Suppressor macrophage (primary cell): ENCODE measurements around the gene PGAP3.

Experiments
- DNase-seq, 4 experiments: peaks; one replicate each; pipeline ENCODE4 v3.0.0-alpha.2; 2020 to 2022

The PGAP3 gene

DNA sequence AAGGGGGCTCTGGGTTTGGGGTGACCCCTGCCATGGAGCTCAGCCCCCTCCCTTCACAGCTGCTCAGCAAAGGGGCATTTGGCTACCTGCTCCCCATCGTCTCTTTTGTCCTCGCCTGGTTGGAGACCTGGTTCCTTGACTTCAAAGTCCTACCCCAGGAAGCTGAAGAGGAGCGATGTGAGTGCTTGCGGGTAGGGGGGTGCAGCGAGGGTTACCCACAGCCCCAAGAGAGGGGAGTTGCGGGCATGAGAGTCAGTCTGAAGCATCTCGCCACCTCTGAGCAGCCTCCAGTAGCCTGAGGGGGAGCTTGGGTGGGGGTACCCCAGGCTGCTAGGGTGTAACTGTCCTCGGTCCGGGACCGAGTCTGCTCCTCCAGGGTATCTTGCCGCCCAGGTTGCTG is 29.5 kb downstream of the PGAP3 start:
- no peak for DNase-seq

GRCh38 chr17:39655105-39655504 is 32.8 kb downstream of the PGAP3 start:
- DNase-seq = no peak

GRCh38 chr17:39653662-39654331 is 34.1 kb downstream of the PGAP3 start:
- peak; percentile 80 to 91 (median 84) for DNase-seq

- no peak for DNase-seq
Measured at GRCh38 chr17:39653316-39653661, 34.6 kb downstream of the PGAP3 start.

DNA sequence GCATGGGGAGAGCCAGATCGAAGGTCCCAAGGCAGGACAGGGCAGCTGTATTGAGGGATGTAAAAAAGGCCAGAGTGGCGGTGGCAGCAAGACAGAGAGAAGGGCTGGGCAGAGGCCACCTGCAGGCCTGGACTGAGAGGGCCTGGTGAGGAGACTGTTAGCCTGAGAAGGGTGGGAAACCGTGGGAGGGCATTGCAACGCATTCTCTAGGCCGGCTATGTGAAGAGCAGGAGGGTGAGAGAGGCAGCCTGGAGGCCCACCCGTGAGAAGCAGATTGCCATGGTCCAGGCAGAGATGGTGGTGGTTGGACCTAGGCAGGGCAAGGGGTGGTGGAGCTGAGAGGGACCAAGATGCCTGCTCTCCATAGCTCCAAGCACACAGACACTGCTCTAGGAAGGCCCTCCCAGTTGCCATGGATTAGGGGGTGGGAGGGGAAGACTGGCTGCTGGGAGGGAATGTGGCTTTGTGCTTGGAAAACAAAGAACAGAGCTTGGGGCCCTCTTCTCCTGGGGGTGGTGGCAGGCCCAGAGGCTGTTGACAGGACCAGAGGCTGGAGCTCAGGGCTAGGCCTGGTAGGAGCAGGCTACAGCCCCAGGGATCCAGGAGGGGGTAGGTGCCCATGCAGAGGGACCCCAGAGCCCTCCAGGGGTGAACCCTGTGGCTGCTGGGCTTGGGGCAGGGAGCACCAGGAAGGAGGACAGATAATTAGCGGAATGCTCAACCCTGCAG is 35.1 kb downstream of the PGAP3 start:
- DNase-seq = no peak

GRCh38 chr17:39651923-39652586 is 35.8 kb downstream of the PGAP3 start:
- peak in 1 of 4 experiments; percentile 40 for DNase-seq

GRCh38 chr17:39650121-39650579 is 37.7 kb downstream of the PGAP3 start:
- DNase-seq = no peak

DNA sequence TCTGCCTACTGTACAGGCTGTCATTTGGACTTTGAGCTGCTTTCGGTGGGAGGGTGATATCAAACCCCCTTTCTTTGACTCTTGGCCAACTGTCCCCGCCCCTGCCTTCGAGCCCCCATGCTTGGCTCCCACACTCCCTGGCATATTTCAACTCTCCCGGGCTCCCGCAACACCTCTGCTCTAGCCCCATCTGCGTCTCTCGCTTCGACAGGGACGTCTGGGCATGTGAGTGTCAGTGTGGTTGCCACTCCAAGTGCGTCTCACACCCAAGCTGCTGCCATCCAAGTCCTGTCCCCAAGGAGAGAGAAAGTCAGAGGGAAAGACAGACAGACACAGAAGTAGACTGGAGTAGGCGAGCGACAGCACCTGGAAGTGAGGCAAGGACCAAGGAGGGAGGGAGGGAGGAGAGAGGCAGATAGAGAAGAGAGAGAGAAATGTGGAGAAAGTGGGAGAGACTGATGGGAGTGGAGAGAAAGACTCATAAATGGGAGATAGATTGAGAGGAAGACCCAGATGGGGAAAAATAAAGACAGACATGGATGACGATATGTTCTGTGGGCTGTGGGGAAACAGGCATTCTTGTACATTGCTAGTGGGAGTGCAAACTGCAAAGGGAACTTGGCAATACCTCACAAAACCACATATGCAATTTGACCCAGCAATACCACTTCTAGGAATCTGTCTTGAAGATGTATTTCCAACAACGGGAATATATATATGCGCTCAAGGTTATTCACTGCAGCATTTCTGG is 39.1 kb downstream of the PGAP3 start:
- DNase-seq = peak; percentile 45 to 66 (median 58)

DNA sequence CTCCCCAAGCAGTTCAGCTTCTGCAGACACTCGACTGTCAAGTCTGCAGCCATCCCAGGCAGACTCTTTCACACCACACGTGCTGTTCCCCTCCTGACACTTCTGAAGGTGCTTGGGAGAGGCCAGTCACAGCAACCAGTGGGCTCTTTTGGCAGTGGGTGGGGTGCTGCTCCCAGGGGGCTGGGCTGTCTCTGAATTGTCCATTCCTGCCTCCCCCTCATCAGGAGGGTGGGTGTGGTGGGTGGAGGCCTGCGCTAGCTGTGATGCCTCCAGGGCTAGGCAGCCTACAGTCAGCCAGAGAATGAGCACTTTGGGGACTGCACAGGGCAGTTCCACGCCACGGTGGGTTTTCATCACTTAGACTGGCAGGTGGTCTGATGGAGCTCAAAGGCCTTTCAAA is 40.6 kb downstream of the PGAP3 start:
- no peak for DNase-seq

GRCh38 chr17:39643271-39643670 is 44.6 kb downstream of the PGAP3 start:
- peak in 1 of 4 experiments; percentile 45 for DNase-seq

DNA sequence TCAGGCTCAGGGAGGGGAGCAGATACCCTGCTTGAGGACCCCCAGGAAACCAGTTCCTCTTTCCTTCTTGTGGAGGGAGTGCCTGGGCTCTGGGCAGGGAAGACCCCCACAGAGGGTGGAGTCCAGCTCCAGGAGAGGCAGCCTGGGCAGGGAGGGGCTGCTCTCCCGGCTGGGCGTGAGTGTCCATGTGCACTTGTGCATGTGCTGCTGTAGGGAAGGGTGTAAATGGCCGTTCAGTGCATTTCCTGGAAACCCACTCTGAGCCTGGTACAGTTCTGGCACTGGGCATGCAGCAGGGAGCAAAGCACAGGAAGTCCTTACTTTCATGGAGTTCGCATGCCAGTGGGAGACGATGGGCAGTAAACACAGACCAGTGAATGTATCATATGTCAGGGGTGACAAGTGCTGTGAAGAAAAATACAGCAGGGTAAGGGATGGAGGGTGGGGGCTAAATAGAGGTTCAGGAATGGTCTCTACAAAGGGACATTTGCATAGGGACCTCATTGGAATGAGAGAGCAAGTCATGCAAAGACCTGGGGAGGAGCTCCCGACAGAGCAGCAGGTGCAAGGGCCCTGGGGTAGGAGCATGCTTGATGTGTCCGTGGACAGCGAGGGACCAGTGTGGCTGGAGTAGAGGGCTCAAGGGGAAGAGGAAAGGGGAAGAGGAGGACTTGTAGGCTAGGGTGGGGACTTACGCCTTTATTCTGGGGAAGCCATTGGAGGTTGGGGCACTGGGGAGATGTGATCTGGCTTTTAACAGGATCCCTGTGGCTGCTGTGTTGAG is 45.4 kb downstream of the PGAP3 start:
- DNase-seq = peak in 3 of 4 experiments; percentile 33 to 44 (median 42)

- DNase-seq = peak; percentile 72 to 86 (median 79)
Measured at GRCh38 chr17:39641883-39642282, 46.0 kb downstream of the PGAP3 start.

- no peak for DNase-seq
Measured at GRCh38 chr17:39641097-39641496, 46.8 kb downstream of the PGAP3 start.

DNA sequence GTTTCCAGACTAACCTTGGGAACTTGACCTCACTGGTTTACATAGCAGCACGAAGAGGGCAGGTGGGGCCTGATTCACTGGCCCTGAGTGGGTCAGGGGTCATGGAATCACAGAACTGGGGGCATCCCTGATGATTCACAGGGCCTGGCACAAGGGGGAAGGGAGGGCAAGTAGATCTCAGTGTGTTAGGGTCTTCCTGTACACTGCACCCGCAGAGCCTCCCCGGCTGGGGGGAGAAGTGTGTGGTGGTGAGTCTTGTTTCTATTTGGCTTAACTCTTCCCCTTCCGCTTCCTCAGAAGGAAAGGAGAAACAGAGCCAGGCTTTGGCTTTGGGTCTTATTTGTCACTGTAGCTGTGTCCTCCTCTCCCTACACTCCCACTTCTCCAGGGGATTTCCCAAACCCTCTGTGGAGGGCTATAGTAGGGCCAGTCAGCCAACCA is 47.2 kb downstream of the PGAP3 start:
- DNase-seq = peak; percentile 35 to 70 (median 58)

- DNase-seq = peak in 2 of 4 experiments; percentile 41 to 53
Measured at GRCh38 chr17:39639566-39640458, 48.0 kb downstream of the PGAP3 start.

- DNase-seq = no peak
Measured at GRCh38 chr17:39639043-39639442, 48.8 kb downstream of the PGAP3 start.

DNA sequence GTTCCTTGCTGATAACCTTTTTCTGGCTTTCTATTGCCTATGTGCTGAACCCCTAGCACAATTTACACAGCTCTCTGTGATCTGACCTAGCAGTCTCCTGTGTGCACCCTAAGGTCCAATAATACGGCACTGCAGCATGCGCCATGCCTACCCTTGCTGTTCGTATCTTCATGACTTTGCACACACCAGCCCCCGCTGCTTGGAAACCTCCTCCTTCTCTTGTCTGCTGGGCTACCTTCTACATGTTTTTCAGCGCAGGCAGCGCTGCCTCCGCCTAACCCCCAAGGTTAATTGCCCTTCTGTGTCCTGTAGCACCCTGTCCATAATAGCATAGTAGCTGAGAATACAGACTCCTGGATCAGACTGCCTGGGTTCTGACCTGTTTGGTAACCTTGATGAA is 49.5 kb downstream of the PGAP3 start:
- DNase-seq = no peak

GRCh38 chr17:39636927-39637736 is 50.7 kb downstream of the PGAP3 start, which contains the start of gene STARD3:
TSS of gene STARD3 (plus strand) at chr17:39637144. CDS start at chr17:39653532, 16,388 bp downstream.
- peak; percentile 89 to 97 (median 94) for DNase-seq

DNA sequence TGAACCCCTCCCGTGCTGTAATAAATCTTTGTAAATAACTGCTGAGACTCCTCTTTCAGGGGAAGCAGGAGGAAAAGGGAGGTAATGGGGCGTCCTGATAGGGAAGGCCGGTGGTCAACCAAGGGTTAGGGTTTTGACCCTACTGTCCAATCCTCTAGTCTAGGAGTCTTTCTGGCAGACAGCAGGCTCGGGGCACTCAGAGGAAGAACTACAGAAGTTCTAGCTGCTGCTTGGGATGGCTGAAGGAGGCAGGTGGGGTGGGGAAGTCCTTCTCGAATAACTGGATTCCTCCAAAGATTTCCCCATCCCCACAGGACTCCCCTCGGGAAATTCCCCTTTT is 51.3 kb downstream of the PGAP3 start:
- DNase-seq = no peak

- peak in 2 of 4 experiments; percentile 23 to 40 for DNase-seq
Measured at GRCh38 chr17:39635614-39636176, 52.2 kb downstream of the PGAP3 start.
